HepG2 (cell line): ENCODE results near the gene MYO7B. TPM values are rescaled to one million over a fixed set of nuclear protein-coding genes. Genes with fewer than 3 reads are reported as not detected.

Experiments used
- ATAC-seq: fragments of 200-7000 bp; cut with Tn5 transposase; 3 replicates; pipeline ENCODE4 v1.9.1; 2020; ENCODE audit warnings: mild to moderate bottlenecking, moderate library complexity
- BruUV-seq: library from RNA; stranded (reverse); fragments of 400-500 nt; replicated peaks from 2 replicates; lab custom pipeline; 2021; lab: Mats Ljungman, UMichigan
- CTCF ChIA-PET: fragments of 300-600 bp; formaldehyde crosslinking; extraction: SDS; loops from one replicate; lab custom pipeline; 2021; ENCODE audit warnings: low total read pairs, inconsistent platforms, low intra/inter-chr PET ratio; lab: Yijun Ruan, JAX
- POLR2A ChIA-PET: fragments of 350-600 bp; sonication (Branson Sonifier 250); formaldehyde crosslinking; loops from one replicate; lab custom pipeline; 2020; ENCODE audit warnings: antibody characterized with exemption, inconsistent platforms; lab: Yijun Ruan, JAX
- DNase-seq: peaks from one replicate; pipeline ENCODE4 v3.0.0-alpha.2; 2015; ENCODE audit warnings: low spot score
- FAIRE-seq: peaks from 3 replicates; lab custom pipeline; 2011; peaks lifted over from hg19 to GRCh38; lab: Jason Lieb, UNC
- H2AFZ ChIP-seq: one replicate; pipeline ENCODE4 v1.6.1; 2011; ENCODE audit warnings: low read length, inconsistent platforms
- H3K27ac ChIP-seq: fragments of 300-600 bp; 3 replicates; pipeline ENCODE4 v1.8.0; 2011; ENCODE audit warnings: mixed run types, mild to moderate bottlenecking, mixed read lengths, low read length, inconsistent platforms; ENCODE audit not compliant: insufficient read depth; ENCODE audit errors: extremely low read length
- H3K27me3 ChIP-seq, 2 experiments: fragments of 200-600 bp in 1 of 2; 2 replicates in 1 of 2; 3 replicates in 1 of 2; pipeline versions ENCODE4 v1.6.0 to v1.8.0; 2011; ENCODE audit warnings: low read length in 2 of 2, mild to moderate bottlenecking in 2 of 2, moderate library complexity in 2 of 2, inconsistent platforms in 1 of 2; ENCODE audit not compliant: insufficient read depth in 2 of 2, control insufficient read depth in 1 of 2
- H3K36me3 ChIP-seq, 2 experiments: fragments of 200-600 bp in 1 of 2; replicated peaks in 1 of 2; 2 replicates in 1 of 2; 3 replicates in 1 of 2; pipeline versions ENCODE4 v1.5.1 to v1.8.0; 2011; ENCODE audit warnings: low read length in 2 of 2, inconsistent platforms in 1 of 2; ENCODE audit not compliant: insufficient read depth in 2 of 2, control insufficient read depth in 1 of 2
- H3K4me1 ChIP-seq: 2 replicates; pipeline ENCODE4 v1.5.1; 2012; ENCODE audit warnings: low read length, inconsistent platforms; ENCODE audit not compliant: insufficient read depth
- H3K4me2 ChIP-seq: 2 replicates; pipeline ENCODE4 v1.6.0; 2011; ENCODE audit warnings: low read depth, low read length, inconsistent platforms
- H3K4me3 ChIP-seq, 3 experiments: fragments of 200-600 bp in 1 of 3; sonication (generic), shearing (Covaris generic) in 1 of 3; replicated peaks in 1 of 3; 2 replicates each; pipeline ENCODE4 v1.5.1; 2011 to 2016; ENCODE audit warnings: low read length in 3 of 3, inconsistent platforms in 2 of 3, low read depth in 2 of 3, mild to moderate bottlenecking in 2 of 3, control low read depth in 1 of 3, mixed read lengths in 1 of 3; ENCODE audit not compliant: insufficient read depth in 1 of 3
- H3K79me2 ChIP-seq: one replicate; pipeline ENCODE4 v1.6.1; 2011; ENCODE audit warnings: low read length, inconsistent platforms; ENCODE audit not compliant: insufficient read depth
- H3K9ac ChIP-seq: 2 replicates; pipeline ENCODE4 v1.6.0; 2011; ENCODE audit warnings: mild to moderate bottlenecking, low read depth, low read length, inconsistent platforms; ENCODE audit not compliant: insufficient read depth
- H3K9me3 ChIP-seq: 2 replicates; pipeline ENCODE4 v1.5.1; 2012; ENCODE audit warnings: mild to moderate bottlenecking, low read length
- H4K20me1 ChIP-seq: 2 replicates; pipeline ENCODE4 v1.6.0; 2011; ENCODE audit warnings: inconsistent platforms, mild to moderate bottlenecking, low read length, moderate library complexity; ENCODE audit not compliant: insufficient read depth
- ATAD3A ChIP-seq: sonication (generic); formaldehyde crosslinking; IDR thresholded peaks from 2 replicates; pipeline ENCODE4 v1.4.0; 2020; ENCODE audit warnings: missing genetic modification reagents
- CBFB ChIP-seq: sonication (generic); formaldehyde crosslinking; IDR thresholded peaks from 2 replicates; pipeline ENCODE4 v1.4.0; 2020; ENCODE audit warnings: missing genetic modification reagents
- FOXP1 ChIP-seq, 2 experiments: fragments of 450-650 bp in 1 of 2; IDR thresholded peaks; 2 replicates each; pipeline ENCODE4 v1.6.1; 2017 to 2018; ENCODE audit warnings: antibody characterized with exemption in 1 of 2
- GABPA ChIP-seq, 2 experiments: IDR thresholded peaks; 2 replicates each; pipeline ENCODE4 v1.6.1; 2011 to 2016; ENCODE audit warnings: low read depth in 2 of 2, low read length in 1 of 2, missing biosample characterization in 1 of 2, missing genetic modification characterization in 1 of 2
- SAFB2 ChIP-seq: sonication (generic); formaldehyde crosslinking; IDR thresholded peaks from 2 replicates; pipeline ENCODE4 v1.5.1; 2020; ENCODE audit warnings: missing genetic modification reagents, low read depth, mild to moderate bottlenecking, borderline replicate concordance
- SIN3A ChIP-seq: IDR thresholded peaks from 2 replicates; pipeline ENCODE4 v1.6.1; 2011; ENCODE audit warnings: low read depth, mild to moderate bottlenecking, control low read depth, low read length, borderline replicate concordance
- SRSF1 ChIP-seq: fragments of 200-400 bp; formaldehyde crosslinking; optimal IDR thresholded peaks from 2 replicates; pipeline ENCODE3; 2017; ENCODE audit warnings: mild to moderate bottlenecking, low read depth, low read length, moderate library complexity
- SRSF9 ChIP-seq: fragments of 200-400 bp; formaldehyde crosslinking; IDR thresholded peaks from 2 replicates; pipeline ENCODE4 v1.6.1; 2018; ENCODE audit warnings: borderline replicate concordance, mild to moderate bottlenecking, low read depth, low read length; ENCODE audit not compliant: insufficient read depth, poor library complexity, severe bottlenecking
- TIGD3 ChIP-seq: sonication (generic); formaldehyde crosslinking; IDR thresholded peaks from 2 replicates; pipeline ENCODE4 v1.5.1; 2020; ENCODE audit warnings: mild to moderate bottlenecking, missing genetic modification reagents, borderline replicate concordance
- ZBTB26 ChIP-seq: IDR thresholded peaks from 2 replicates; pipeline ENCODE4 v1.6.1; 2016; ENCODE audit warnings: missing compliant biosample characterization, missing genetic modification reagents, borderline replicate concordance
- ZKSCAN8 ChIP-seq: IDR thresholded peaks from 2 replicates; pipeline ENCODE4 v1.6.1; 2016; ENCODE audit warnings: borderline replicate concordance, missing genetic modification reagents, missing compliant biosample characterization
- ZNF605 ChIP-seq: sonication (generic); formaldehyde crosslinking; IDR thresholded peaks from 2 replicates; pipeline ENCODE4 v1.8.0; 2022; ENCODE audit warnings: mild to moderate bottlenecking, missing genetic modification reagents
- ZNF607 ChIP-seq: sonication (generic); formaldehyde crosslinking; IDR thresholded peaks from 2 replicates; pipeline ENCODE4 v1.5.1; 2020; ENCODE audit warnings: missing genetic modification reagents, mild to moderate bottlenecking, borderline replicate concordance
- ZNF670 ChIP-seq: sonication (generic); formaldehyde crosslinking; IDR thresholded peaks from 2 replicates; pipeline ENCODE4 v1.8.0; 2022; ENCODE audit warnings: mild to moderate bottlenecking, missing genetic modification reagents, borderline replicate concordance
- WGBS: methylation state at CpG from one replicate; pipeline ENCODE4 v1.1.6; 2017; ENCODE audit warnings: low lambda C conversion rate; 5-methylcytosine and 5-hydroxymethylcytosine counted together
- in situ Hi-C: cut with HindIII; loops from 2 replicates; pipeline ENCODE4 v1.10.0; 2017; ENCODE audit warnings: low pct_unique_long_range_greater_than_20kb; ENCODE audit not compliant: extremely low pct_ligation_motif_present
- intact Hi-C: fragments of 100-400 bp; cut with micrococcal nuclease; formaldehyde crosslinking; loops from one replicate; pipeline ENCODE4 v1.10.0; 2022; ENCODE audit not compliant: unreplicated experiment
- polyA plus RNA-seq, 8 experiments: library from polyadenylated mRNA; depleted of rRNA in 3 of 8; stranded (reverse) in 7 of 8; unstranded in 1 of 8; fragments of >200 nt; fragmentation: Illumina TruSeq in 4 of 8; extraction: Trizol in 4 of 8; gene quantifications; 2 replicates each; pipeline versions ENCODE4 v1.2.1 to v1.2.3, GENCODE V29; 2011 to 2016; ENCODE audit warnings: low read depth in 4 of 8, missing spikeins in 1 of 8, mixed read lengths in 1 of 8; ENCODE audit not compliant: insufficient read depth in 1 of 8
- total RNA-seq, 5 experiments: library from RNA; depleted of rRNA; stranded (reverse); fragments of >200 nt; fragmentation: Illumina TruSeq; extraction: Trizol; gene quantifications; 2 replicates each; pipeline ENCODE4 v1.2.3, GENCODE V29; 2016; ENCODE audit warnings: low read depth in 1 of 5

MYO7B gene
- total and polyA plus RNA-seq, 2 of the 13 experiments (the other 11 are each of a cell fraction or from before 2014, with no cell fraction given) = not detected

- H2AFZ ChIP-seq = no peak overlapping the region
- H3K27ac ChIP-seq = no peak overlapping the region
- H3K27me3 ChIP-seq = peaks cover 14 to 98% of the 10 kb centered on the region in 2 experiments
- CTCF ChIA-PET = no interaction called here
- FAIRE-seq = no peak
- no peaks in the 10 kb centered on the region for H4K20me1 ChIP-seq
- in situ Hi-C loops = no loop called here
- WGBS = 21% methylated on average over 9 of the region's 11 CpGs
- no TSS peak for BruUV-seq
- no peak for DNase-seq
- H3K9ac ChIP-seq = no peak overlapping the region
- ATAC-seq = no peak
- no peaks in the 10 kb centered on the region for H3K9me3 ChIP-seq
- intact Hi-C loops = no loop called here
- TF ChIP-seq SRSF1 (no peak), GABPA (IDR thresholded peaks at IDR 0.05; ENCODE audit: low read depth, low read length) (no peak), GABPA (CRISPR knock-in tag; IDR thresholded peaks at IDR 0.05; ENCODE audit: low read depth) (no peak), CBFB (CRISPR knock-in tag) (no peak), ZKSCAN8 (CRISPR knock-in tag) (no peak), ZNF605 (no peak), SRSF9 (no peak), SAFB2 (no peak), TIGD3 (no peak), ATAD3A (no peak), SIN3A (no peak), FOXP1 (IDR thresholded peaks at IDR 0.05) (no peak), FOXP1 (CRISPR knock-in tag; IDR thresholded peaks at IDR 0.05) (no peak), ZNF607 (CRISPR knock-in tag) (no peak), ZNF670 (CRISPR knock-in tag) (no peak), ZBTB26 (CRISPR knock-in tag) (no peak)
- no peaks in the 10 kb centered on the region for H3K79me2 ChIP-seq
- no peaks in the 10 kb centered on the region for H3K4me1 ChIP-seq
- no peaks in the 10 kb centered on the region for H3K36me3 ChIP-seq
- H3K4me2 ChIP-seq = no peak overlapping the region
- POLR2A ChIA-PET = no interaction called here
- no peak overlapping the region for H3K4me3 ChIP-seq
These were observed 75.8 kb downstream of the MYO7B start for GRCh38 chr2:127611076-127611925.
